Prostate gland (tissue), 2 donors: ENCODE data around the gene ERMARD.

Experiments
- POLR2A ChIP-seq: fragments of 450-650 bp; IDR thresholded peaks from one replicate; pipeline ENCODE4 v1.6.1; 2016; ENCODE audit warnings: antibody characterized with exemption, mild to moderate bottlenecking
- POLR2AphosphoS5 ChIP-seq: sonication (generic); formaldehyde crosslinking; IDR thresholded peaks from one replicate; pipeline ENCODE4 v1.6.1; 2017; ENCODE audit warnings: antibody characterized with exemption
- TF ChIP-seq, protein P1 (sequence below), 4 experiments: fragments of 200-600 bp in 2 of 4; fragments of 450-650 bp in 2 of 4; sonication (generic) in 2 of 4; IDR thresholded peaks; 1 replicate in 3 of 4; 2 replicates in 1 of 4; pipeline ENCODE4 v1.5.1; 2016 to 2019; ENCODE audit warnings: antibody characterized with exemption in 4 of 4, mild to moderate bottlenecking in 2 of 4, moderate library complexity in 2 of 4

DNA sequence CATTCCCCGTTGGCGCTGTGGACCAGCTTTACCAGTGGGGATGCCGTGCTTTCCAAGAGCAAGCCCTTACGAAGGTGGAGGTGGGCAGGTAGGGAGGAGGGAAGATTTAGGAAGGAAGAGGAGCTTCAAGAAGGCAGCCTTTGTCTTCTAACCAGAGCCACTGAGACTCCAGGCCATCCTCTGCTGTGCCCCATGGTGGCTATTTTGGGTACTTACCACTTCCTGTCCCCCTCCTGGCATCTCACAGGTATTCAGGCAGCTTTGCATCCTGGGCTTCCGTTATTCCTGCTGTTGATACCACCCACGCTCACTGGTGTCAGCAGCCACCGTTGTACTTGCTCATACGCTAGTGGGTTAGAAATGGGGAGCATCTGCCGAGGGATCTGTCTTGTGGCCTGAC lies 22.9 kb downstream of the ERMARD start:
- TF ChIP-seq, protein P1, sequence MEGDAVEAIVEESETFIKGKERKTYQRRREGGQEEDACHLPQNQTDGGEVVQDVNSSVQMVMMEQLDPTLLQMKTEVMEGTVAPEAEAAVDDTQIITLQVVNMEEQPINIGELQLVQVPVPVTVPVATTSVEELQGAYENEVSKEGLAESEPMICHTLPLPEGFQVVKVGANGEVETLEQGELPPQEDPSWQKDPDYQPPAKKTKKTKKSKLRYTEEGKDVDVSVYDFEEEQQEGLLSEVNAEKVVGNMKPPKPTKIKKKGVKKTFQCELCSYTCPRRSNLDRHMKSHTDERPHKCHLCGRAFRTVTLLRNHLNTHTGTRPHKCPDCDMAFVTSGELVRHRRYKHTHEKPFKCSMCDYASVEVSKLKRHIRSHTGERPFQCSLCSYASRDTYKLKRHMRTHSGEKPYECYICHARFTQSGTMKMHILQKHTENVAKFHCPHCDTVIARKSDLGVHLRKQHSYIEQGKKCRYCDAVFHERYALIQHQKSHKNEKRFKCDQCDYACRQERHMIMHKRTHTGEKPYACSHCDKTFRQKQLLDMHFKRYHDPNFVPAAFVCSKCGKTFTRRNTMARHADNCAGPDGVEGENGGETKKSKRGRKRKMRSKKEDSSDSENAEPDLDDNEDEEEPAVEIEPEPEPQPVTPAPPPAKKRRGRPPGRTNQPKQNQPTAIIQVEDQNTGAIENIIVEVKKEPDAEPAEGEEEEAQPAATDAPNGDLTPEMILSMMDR (IDR thresholded peaks at IDR 0.05): no peak
- no peak for TF ChIP-seq POLR2AphosphoS5
- TF ChIP-seq POLR2A: no peak
